GM21529 (cell line): ENCODE data around the gene RAVER1.
"Not testable (repeated sequence)": the region's sequence is repeated elsewhere in the genome, so short reads cannot be mapped to it uniquely, and the experiment has no call there.

Experiments used
- ATAC-seq: cut with Tn5 transposase; IDR thresholded peaks from one replicate; pipeline ENCODE4 v1.9.1; 2021; ENCODE audit not compliant: unreplicated experiment

The RAVER1 gene

GRCh38 chr19:10346509-10346908, 13.2 kb upstream of the RAVER1 start:
- no peak for ATAC-seq

GRCh38 chr19:10344780-10345179, 11.5 kb upstream of the RAVER1 start:
- no peak for ATAC-seq

GRCh38 chr19:10343495-10343894, 10.2 kb upstream of the RAVER1 start:
- ATAC-seq: no peak

- no peak for ATAC-seq
These were observed 6.6 kb upstream of the RAVER1 start for GRCh38 chr19:10339977-10340376.

- peak; percentile 74 for ATAC-seq
These were observed 6.1 kb upstream of the RAVER1 start, which contains the start of gene ICAM3 for GRCh38 chr19:10339380-10339960. Gene ICAM3 (minus strand): TSS chr19:10339624. CDS start chr19:10339614, 10 bp downstream.

GRCh38 chr19:10338940-10339339, 5.6 kb upstream of the RAVER1 start:
- ATAC-seq: no peak

- not testable (repeated sequence) for ATAC-seq
These were observed 3.4 kb upstream of the RAVER1 start for GRCh38 chr19:10336725-10337124.

- no peak for ATAC-seq
These were observed 2.1 kb upstream of the RAVER1 start for GRCh38 chr19:10335352-10335985.

GRCh38 chr19:10334588-10335351, 1.4 kb upstream of the RAVER1 start:
- ATAC-seq: no peak

GRCh38 chr19:10333758-10334587, 644 bp upstream of the RAVER1 start:
- peak; percentile 5 for ATAC-seq

- no peak for ATAC-seq
These were observed 968 bp downstream of the RAVER1 start for GRCh38 chr19:10332158-10332964.

- ATAC-seq: no peak
These were observed 3.8 kb downstream of the RAVER1 start for GRCh38 chr19:10329555-10329954.

GRCh38 chr19:10328558-10329429, 4.5 kb downstream of the RAVER1 start:
- ATAC-seq: no peak

GRCh38 chr19:10327793-10328192, 5.5 kb downstream of the RAVER1 start:
- no peak for ATAC-seq

GRCh38 chr19:10325732-10326131, 7.6 kb downstream of the RAVER1 start:
- ATAC-seq: no peak

- no peak for ATAC-seq
These were observed 11.2 kb downstream of the RAVER1 start for GRCh38 chr19:10321874-10322835.

GRCh38 chr19:10321417-10321797, 11.9 kb downstream of the RAVER1 start:
- no peak for ATAC-seq
